NCI-H1105 (cell line): ENCODE data around the gene NADSYN1.

Experiments
- DNase-seq: peaks from one replicate; lab custom pipeline; 2025; lab: John Stamatoyannopoulos, UW

The NADSYN1 gene

GRCh38 chr11:71474141-71474770 is 21.3 kb downstream of the NADSYN1 start:
- DNase-seq, result no peak

GRCh38 chr11:71474771-71475483 is 21.9 kb downstream of the NADSYN1 start:
- DNase-seq, result no peak

DNA sequence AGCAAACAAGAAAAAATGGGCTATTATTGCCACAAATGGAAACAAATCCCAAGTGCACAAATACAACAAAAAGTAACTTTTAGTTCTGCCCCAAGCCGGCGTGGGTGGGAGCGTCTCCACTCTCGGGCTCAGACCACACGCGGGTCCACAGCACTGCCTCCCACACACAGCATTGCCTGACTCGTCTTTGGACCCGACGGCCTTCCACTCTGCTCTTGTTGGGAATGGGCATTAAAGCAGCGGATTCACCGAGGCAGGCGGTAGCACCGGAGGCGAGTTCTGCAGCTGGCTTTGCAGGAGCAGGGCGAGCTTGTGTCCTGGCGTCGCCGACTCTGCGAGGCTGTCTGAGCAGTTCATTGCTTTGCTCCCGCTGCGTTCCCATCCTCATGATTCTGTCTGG is 23.0 kb downstream of the NADSYN1 start:
- DNase-seq, result no peak

- no peak for DNase-seq
These were observed 24.1 kb downstream of the NADSYN1 start for GRCh38 chr11:71476926-71477640.

- no peak for DNase-seq
These were observed 24.9 kb downstream of the NADSYN1 start for GRCh38 chr11:71477641-71478527.

DNA sequence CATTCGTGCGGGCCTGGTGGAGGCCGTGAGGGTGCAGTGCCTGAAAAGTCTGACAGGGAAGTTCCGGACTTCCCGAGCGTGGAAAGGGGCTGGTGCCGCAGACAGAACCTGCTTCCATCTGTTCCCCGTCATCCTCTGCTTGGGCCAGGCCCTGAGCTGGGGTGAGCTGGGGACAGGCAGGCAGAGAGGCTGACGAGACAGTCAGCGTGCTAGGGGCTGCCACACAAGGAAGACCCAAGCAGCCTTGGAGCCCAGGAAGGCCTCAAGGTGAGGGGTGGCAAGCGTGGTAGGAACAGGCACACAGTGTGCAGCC is 25.5 kb downstream of the NADSYN1 start:
- no peak for DNase-seq

DNA sequence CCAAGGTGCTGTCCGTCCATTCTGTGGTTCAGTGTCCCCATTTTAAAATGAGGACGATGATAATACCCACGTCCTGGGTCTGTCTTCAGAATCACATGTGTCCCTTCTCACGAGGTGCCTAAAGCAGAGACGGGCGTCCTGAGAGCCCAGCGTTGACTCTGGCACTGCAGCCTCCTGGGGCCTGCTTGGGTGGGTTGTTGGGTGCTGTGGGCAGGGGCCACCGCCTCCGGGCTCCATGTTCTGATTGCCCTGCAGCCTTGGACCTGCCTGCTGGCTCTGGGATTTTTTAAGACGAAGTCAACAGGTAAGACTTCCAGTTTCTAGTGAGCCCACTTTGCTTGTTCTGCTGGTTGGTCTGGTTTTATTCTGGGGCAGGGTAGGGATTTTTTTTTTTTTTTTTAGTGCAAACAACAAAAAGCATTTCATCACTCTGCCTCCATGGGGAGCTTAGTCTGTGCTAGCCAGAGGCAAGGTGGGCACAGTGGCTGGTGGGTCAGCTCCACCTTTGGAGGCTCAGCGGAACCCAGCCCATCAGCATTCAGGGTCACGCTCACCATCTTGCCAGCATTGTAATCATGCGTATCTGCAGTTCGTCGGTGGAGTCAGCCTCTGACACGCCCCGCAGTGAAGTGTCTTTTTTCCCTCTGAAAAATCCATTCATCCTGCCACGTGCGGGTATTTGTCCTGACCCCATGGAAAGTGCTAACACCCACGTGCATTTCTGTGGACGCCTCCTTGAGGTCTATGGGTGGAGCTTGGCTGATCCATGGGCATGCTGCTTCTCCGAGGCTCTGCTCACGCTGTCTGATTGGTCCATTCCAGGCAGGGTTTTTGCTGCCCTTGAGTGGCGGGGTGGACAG is 28.3 kb downstream of the NADSYN1 start:
- no peak for DNase-seq

GRCh38 chr11:71482216-71482615 is 29.2 kb downstream of the NADSYN1 start:
- DNase-seq, result no peak

GRCh38 chr11:71482746-71483364 is 29.9 kb downstream of the NADSYN1 start:
- no peak for DNase-seq

- DNase-seq, result no peak
These were observed 30.7 kb downstream of the NADSYN1 start for GRCh38 chr11:71483692-71484091.

- DNase-seq, result no peak
These were observed 31.5 kb downstream of the NADSYN1 start for GRCh38 chr11:71484248-71485062.

- no peak for DNase-seq
These were observed 32.0 kb downstream of the NADSYN1 start for GRCh38 chr11:71485063-71485399.

DNA sequence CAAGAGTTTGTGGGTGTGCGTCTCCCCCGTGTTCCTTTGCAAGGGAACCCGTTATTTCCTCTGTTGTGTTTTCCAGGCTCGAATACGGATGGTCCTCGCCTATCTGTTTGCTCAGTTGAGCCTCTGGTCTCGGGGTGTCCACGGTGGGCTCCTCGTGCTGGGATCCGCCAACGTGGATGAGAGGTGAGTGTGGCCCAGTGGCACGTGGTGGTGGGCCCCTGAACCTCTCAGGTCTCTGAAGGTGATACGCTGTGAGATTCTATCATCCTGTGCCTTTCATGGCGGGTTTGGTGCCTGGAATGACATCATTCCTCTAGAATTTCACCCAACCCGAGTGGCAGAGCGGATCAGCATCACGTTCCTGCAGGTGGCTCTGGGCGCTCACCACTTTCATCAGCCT is 32.5 kb downstream of the NADSYN1 start:
- DNase-seq, result no peak

DNA sequence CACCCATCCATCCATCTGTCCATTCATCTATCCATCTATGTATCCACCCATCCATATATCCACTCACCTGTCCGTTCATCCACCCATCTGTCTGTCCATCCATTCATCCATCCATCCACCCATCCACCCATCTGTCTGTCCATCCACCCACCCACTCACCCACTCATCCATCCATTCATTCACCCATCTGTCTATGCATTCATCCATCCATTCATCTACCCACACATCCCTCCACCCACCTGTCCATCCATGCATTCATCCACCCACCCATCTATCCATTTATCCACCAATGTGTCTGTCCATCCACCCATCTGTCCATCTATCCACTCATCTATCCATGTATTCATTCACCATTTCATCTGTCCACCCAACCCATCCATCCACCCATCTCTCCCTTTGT is 33.3 kb downstream of the NADSYN1 start:
- no peak for DNase-seq

DNA sequence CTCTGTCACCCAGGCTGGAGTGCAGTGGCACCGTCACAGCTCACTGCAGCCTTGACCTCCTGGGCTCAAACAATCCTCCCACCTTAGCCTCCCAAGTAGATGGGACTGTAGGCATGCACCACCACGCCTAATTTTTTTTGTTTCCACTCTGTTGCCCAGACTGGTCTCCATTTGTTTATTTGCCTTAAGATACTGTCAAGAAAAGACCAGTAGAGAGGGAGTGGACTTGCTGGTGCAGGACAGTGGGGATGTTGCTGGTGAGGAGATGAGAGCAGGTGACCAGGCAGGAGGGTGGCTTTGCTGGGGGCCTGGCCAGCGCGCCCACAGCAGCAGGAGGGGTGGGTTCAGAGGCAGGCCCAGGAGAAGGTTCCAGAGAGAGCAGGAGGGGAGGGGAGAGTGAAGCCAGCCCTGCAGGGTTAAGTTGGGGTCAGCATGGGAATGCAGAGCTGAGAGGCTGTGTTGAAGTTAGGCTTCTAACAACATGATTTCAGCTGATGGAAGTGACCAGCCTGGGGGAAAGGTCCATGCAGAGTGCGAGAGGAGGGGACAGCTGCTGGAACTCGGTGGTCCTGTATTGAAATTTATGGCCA is 35.8 kb downstream of the NADSYN1 start:
- DNase-seq, result no peak

GRCh38 chr11:71489311-71490043 is 36.5 kb downstream of the NADSYN1 start:
- no peak for DNase-seq

- DNase-seq, result no peak
These were observed 37.2 kb downstream of the NADSYN1 start for GRCh38 chr11:71490044-71490730.

- no peak for DNase-seq
These were observed 37.9 kb downstream of the NADSYN1 start for GRCh38 chr11:71490731-71491390.
